Ishikawa (cell line): ENCODE results near the gene EPS8L2.

Source experiments
- FOXM1 ChIP-seq: IDR thresholded peaks from 2 replicates; pipeline ENCODE4 v1.6.1; 2012; ENCODE audit warnings: low read depth, borderline replicate concordance
- MAX ChIP-seq: IDR thresholded peaks from 2 replicates; pipeline ENCODE4 v1.6.1; 2012

- TF ChIP-seq MAX (no peak), FOXM1 (no peak)
Observed at GRCh38 chr11:689625-690024, 16.4 kb upstream of the EPS8L2 start.
